Activated B cell treated with CpG ODN at 0.5 μM for 24 hours (primary cell): ENCODE results near the gene PYGB. TPM values are rescaled to one million over a fixed set of nuclear protein-coding genes. Genes with fewer than 3 reads are reported as not detected.

Source experiments
- ATAC-seq: fragments of 200-7000 bp; cut with Tn5 transposase; one replicate; pipeline ENCODE4 v1.10.0; 2021; ENCODE audit warnings: low read depth, mild to moderate bottlenecking, moderate library complexity
- CTCF ChIA-PET: fragments of 350-600 bp; sonication (Branson Sonifier 250); formaldehyde crosslinking; loops from one replicate; lab custom pipeline; 2021; ENCODE audit warnings: antibody characterized with exemption; lab: Charles Lee
- POLR2A ChIA-PET: fragments of 350-600 bp; sonication (Branson Sonifier 250); formaldehyde crosslinking; loops from one replicate; lab custom pipeline; 2021; ENCODE audit warnings: antibody characterized with exemption; lab: Charles Lee
- DNase-seq: peaks from one replicate; pipeline ENCODE4 v3.0.0; 2022
- H3K27ac Mint-ChIP-seq: one replicate; pipeline ENCODE4 v1.8.0; 2020; ENCODE audit warnings: mixed read lengths
- H3K27me3 Mint-ChIP-seq: one replicate; pipeline ENCODE4 v1.8.0; 2021; ENCODE audit warnings: mixed read lengths
- H3K36me3 Mint-ChIP-seq: one replicate; pipeline ENCODE4 v1.8.0; 2021; ENCODE audit warnings: low read depth, mixed read lengths
- H3K4me1 Mint-ChIP-seq: one replicate; pipeline ENCODE4 v1.8.0; 2021; ENCODE audit warnings: mixed read lengths
- H3K4me3 Mint-ChIP-seq: one replicate; pipeline ENCODE4 v1.8.0; 2020; ENCODE audit warnings: mild to moderate bottlenecking, mixed read lengths
- H3K9me3 Mint-ChIP-seq: one replicate; pipeline ENCODE4 v1.8.0; 2020; ENCODE audit warnings: mixed read lengths
- CTCF ChIP-seq: fragments of 200-600 bp; IDR thresholded peaks from one replicate; pipeline ENCODE4 v1.8.0; 2022; ENCODE audit warnings: antibody characterized with exemption, mild to moderate bottlenecking
- intact Hi-C: fragments of 100-400 bp; cut with micrococcal nuclease; formaldehyde crosslinking; loops from one replicate; pipeline ENCODE4 v1.15.1; 2024
- total RNA-seq: library from RNA; stranded (reverse); gene quantifications from 2 replicates; pipeline ENCODE4 v1.2.3, GENCODE V29; 2022

PYGB gene
- total RNA-seq, 1 donor from 2014 or later = 23.5 TPM

DNA sequence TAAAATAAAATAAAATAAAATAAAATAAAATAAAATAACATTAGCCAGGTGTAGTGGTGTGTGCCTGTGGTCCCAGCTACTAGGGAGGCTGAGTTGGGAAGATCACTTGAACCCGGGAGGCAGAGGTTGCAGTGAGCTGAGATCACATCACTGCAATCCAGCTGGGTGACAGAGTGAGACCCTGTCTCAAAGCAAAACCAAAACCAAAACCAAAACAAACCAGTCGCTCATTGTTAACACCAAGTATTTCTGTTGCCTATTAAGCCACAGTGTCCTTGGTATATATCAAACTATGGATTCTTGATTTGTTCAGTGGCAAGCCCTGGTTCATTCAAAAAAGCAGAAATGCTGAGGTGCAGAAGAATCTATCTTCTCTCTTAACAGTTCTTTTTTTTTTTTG, 65.7 kb downstream of the PYGB start:
- Mint-ChIP-seq H3K9me3 (no peaks in the 10 kb centered on the region), H3K4me1 (peaks cover 52% of the 10 kb centered on the region), H3K27me3 (no peaks in the 10 kb centered on the region), H3K36me3 (peaks cover 3% of the 10 kb centered on the region), H3K27ac (no peak overlapping the region), H3K4me3 (no peak overlapping the region)
- intact Hi-C loops = no loop called here
- DNase-seq (no peak), ATAC-seq (no peak)
- CTCF ChIA-PET = interaction anchor here (1.2 kb wide), 1 partner anchor 86 kb away, joined by 3 read pairs; no protein-coding TSS in a partner anchor
- POLR2A ChIA-PET = interaction anchor here (0.7 to 1.5 kb wide), 2 partner anchors 11 to 77 kb away, joined by 3 read pairs; no protein-coding TSS in a partner anchor
- TF ChIP-seq CTCF = no peak

- Mint-ChIP-seq H3K36me3 (peaks cover 3% of the 10 kb centered on the region), H3K4me1 (peaks cover 54% of the 10 kb centered on the region), H3K9me3 (no peaks in the 10 kb centered on the region), H3K27me3 (no peaks in the 10 kb centered on the region), H3K4me3 (no peak overlapping the region), H3K27ac (no peak overlapping the region)
- intact Hi-C loops = loop anchor here (5.0 kb wide), 1 partner anchor 322 kb away; the partner anchor contains the start of gene APMAP
- ATAC-seq = no peak
- TF ChIP-seq CTCF = no peak
- ChIA-PET POLR2A (interaction anchor here (0.5 to 1.5 kb wide), 4 partner anchors 10 to 76 kb away, joined by 3 read pairs; partner anchors contain the start of gene ABHD12), CTCF (interaction anchor here (1.2 to 1.5 kb wide), 2 partner anchors 20 to 84 kb away, joined by 3 to 5 read pairs; no protein-coding TSS in a partner anchor)
- peak; percentile 7 for DNase-seq
Measured at GRCh38 chr20:25314497-25315417, 66.9 kb downstream of the PYGB start.

GRCh38 chr20:25315418-25316210, 67.7 kb downstream of the PYGB start:
- CTCF ChIA-PET = interaction anchor here (1.5 kb wide), 1 partner anchor 21 kb away, joined by 5 read pairs; no protein-coding TSS in a partner anchor
- no peak overlapping the region for H3K4me3 Mint-ChIP-seq
- intact Hi-C loops = loop anchor here (5.0 kb wide), 1 partner anchor 323 kb away; the partner anchor contains the start of gene APMAP

DNA sequence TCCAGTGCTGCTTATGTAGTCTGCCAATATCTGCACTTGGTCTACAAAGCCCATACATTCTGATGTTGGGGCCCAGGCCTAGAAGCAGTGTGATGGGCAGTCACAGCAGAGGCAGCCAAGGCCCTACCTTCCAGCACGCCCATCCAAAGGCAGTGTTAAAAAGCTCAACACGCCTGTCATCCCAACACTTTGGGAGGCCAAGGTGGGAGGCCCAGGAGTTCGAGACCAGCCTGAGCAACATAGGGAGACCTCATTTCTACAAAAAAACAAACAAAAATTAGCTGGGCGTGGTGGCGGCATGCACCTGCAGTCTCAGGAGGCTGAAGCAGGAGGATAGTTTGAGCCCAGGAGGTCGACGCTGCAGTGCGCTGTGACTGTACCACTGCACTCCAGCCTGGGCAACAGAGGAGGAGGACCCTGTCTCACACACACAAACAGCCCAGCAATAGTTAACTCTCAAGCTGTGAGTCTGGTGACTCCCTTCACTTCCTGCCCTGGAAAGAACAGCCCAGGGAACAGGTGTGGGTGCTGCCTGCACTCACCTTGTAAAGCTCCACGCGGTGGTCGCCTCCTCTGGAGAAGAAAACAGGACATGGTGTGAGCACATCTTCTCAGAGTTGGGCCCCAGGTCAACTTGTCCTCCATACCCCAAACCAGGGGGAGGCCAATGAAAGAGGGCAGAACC, 68.8 kb downstream of the PYGB start:
- intact Hi-C loops = loop anchor here (5.0 kb wide), 1 partner anchor 324 kb away; the partner anchor contains the start of gene APMAP

More at GRCh38 chr20:25315418-25316210, 67.7 kb downstream of the PYGB start:
- POLR2A ChIA-PET = interaction anchor here (0.5 kb wide), 1 partner anchor 75 kb away, joined by 3 read pairs; the partner anchor contains the start of gene ABHD12
- H3K4me1 Mint-ChIP-seq = peaks cover 49% of the 10 kb centered on the region
- H3K9me3 Mint-ChIP-seq = no peaks in the 10 kb centered on the region
- TF ChIP-seq CTCF = no peak
- no peak for ATAC-seq
- no peaks in the 10 kb centered on the region for H3K27me3 Mint-ChIP-seq
- H3K27ac Mint-ChIP-seq = no peak overlapping the region
- peak; percentile 8 for DNase-seq
- H3K36me3 Mint-ChIP-seq = peaks cover 4% of the 10 kb centered on the region

More for the DNA sequence above, 68.8 kb downstream of the PYGB start:
- Mint-ChIP-seq H3K4me3 (no peak overlapping the region), H3K27ac (no peak overlapping the region), H3K4me1 (peaks cover 41% of the 10 kb centered on the region), H3K36me3 (peaks cover 7% of the 10 kb centered on the region), H3K27me3 (no peaks in the 10 kb centered on the region), H3K9me3 (no peaks in the 10 kb centered on the region)
- CTCF ChIA-PET = no interaction called here
- DNase-seq (peak; percentile 5), ATAC-seq (no peak)
- no peak for TF ChIP-seq CTCF
- POLR2A ChIA-PET = no interaction called here
